Brain microvascular endothelial cell (primary cell): Measurements from ENCODE around the gene INPP1.
"Not testable (repeated sequence)": the region's sequence is repeated elsewhere in the genome, so short reads cannot be mapped to it uniquely, and the experiment has no call there.

Experiments
- DNase-seq: peaks from one replicate; pipeline ENCODE4 v3.0.0-alpha.2; 2020
- H3K27ac ChIP-seq: fragments of 250-450 bp; sonication (Bioruptor Pico); 2 replicates; pipeline ENCODE4 v1.5.1; 2020; ENCODE audit warnings: mild to moderate bottlenecking, moderate library complexity
- H3K27me3 ChIP-seq: fragments of 250-450 bp; sonication (Bioruptor Pico); replicated peaks from 2 replicates; pipeline ENCODE4 v1.5.1; 2020; ENCODE audit warnings: mild to moderate bottlenecking
- H3K36me3 ChIP-seq: fragments of 250-450 bp; sonication (Bioruptor Pico); replicated peaks from 2 replicates; pipeline ENCODE4 v1.5.1; 2020; ENCODE audit warnings: mild to moderate bottlenecking
- H3K4me3 ChIP-seq: 2 replicates; pipeline ENCODE4 v1.5.1; 2011; ENCODE audit warnings: low read depth, mild to moderate bottlenecking, control low read depth, low read length, moderate library complexity
- CTCF ChIP-seq: IDR thresholded peaks from 2 replicates; pipeline ENCODE4 v1.5.1; 2011; ENCODE audit warnings: low read depth, mild to moderate bottlenecking, moderate library complexity, low read length, control low read depth, inconsistent platforms; ENCODE audit errors: missing control alignments
- in situ Hi-C: cut with HindIII; loops from 2 replicates; pipeline ENCODE4 v1.10.0; 2017; ENCODE audit warnings: low sequenced_read_pairs, low pct_ligation_motif_present

Gene INPP1

GRCh38 chr2:190352668-190353536, 9.5 kb downstream of the INPP1 start:
- TF ChIP-seq CTCF, result no peak
- no peak overlapping the region for H3K4me3 ChIP-seq
- H3K36me3 ChIP-seq, result no peaks in the 10 kb centered on the region
- no peaks in the 10 kb centered on the region for H3K27me3 ChIP-seq
- in situ Hi-C loops, result no loop called here
- DNase-seq, result no peak
- no peak overlapping the region for H3K27ac ChIP-seq

- H3K4me3 ChIP-seq, result no peak overlapping the region
- no peaks in the 10 kb centered on the region for H3K27me3 ChIP-seq
- TF ChIP-seq CTCF, result no peak
- in situ Hi-C loops, result no loop called here
- no peak overlapping the region for H3K27ac ChIP-seq
- no peaks in the 10 kb centered on the region for H3K36me3 ChIP-seq
- DNase-seq, result no peak
Measured at GRCh38 chr2:190353537-190353899, 10.1 kb downstream of the INPP1 start.

GRCh38 chr2:190354003-190354690, 10.8 kb downstream of the INPP1 start:
- H3K36me3 ChIP-seq, result no peaks in the 10 kb centered on the region
- in situ Hi-C loops, result no loop called here
- H3K27ac ChIP-seq, result no peak overlapping the region
- no peaks in the 10 kb centered on the region for H3K27me3 ChIP-seq
- TF ChIP-seq CTCF, result no peak
- no peak for DNase-seq
- no peak overlapping the region for H3K4me3 ChIP-seq

GRCh38 chr2:190355968-190356644, 12.7 kb downstream of the INPP1 start:
- Histone ChIP-seq H3K27me3 (no peaks in the 10 kb centered on the region), H3K27ac (no peak overlapping the region), H3K4me3 (no peak overlapping the region), H3K36me3 (no peaks in the 10 kb centered on the region)
- TF ChIP-seq CTCF, result no peak
- in situ Hi-C loops, result no loop called here
- no peak for DNase-seq

- no peaks in the 10 kb centered on the region for H3K36me3 ChIP-seq
- H3K27me3 ChIP-seq, result no peaks in the 10 kb centered on the region
- no peak overlapping the region for H3K27ac ChIP-seq
- TF ChIP-seq CTCF, result no peak
- no peak overlapping the region for H3K4me3 ChIP-seq
- in situ Hi-C loops, result no loop called here
- no peak for DNase-seq
Measured at GRCh38 chr2:190357600-190357999, 14.2 kb downstream of the INPP1 start.

- H3K36me3 ChIP-seq, H3K4me3 ChIP-seq, H3K27ac ChIP-seq, H3K27me3 ChIP-seq, in situ Hi-C loops, DNase-seq: not testable (repeated sequence)
Measured at GRCh38 chr2:190358655-190359448, 15.5 kb downstream of the INPP1 start.
